ENCODE results near the gene CCR2. TPM values are rescaled to one million over a fixed set of nuclear protein-coding genes. Genes with fewer than 3 reads are reported as not detected.

The CCR2 gene
- total RNA-seq (2022; extraction: Qiagen RNA extraction) = not detected in 5 replicates

GRCh38 chr3:46353647-46354410 is at the start of gene CCR2:
Gene CCR2 (plus strand): TSS chr3:46354111. CDS start chr3:46357528, 3,417 bp downstream.

GRCh38 chr3:46370839-46371518 is 17.1 kb downstream of the CCR2 start, which contains the start of gene CCR5:
Gene CCR5 (plus strand): TSS chr3:46370946. CDS start chr3:46372903, 1,957 bp downstream.

GRCh38 chr3:46406788-46407611 is 53.1 kb downstream of the CCR2 start, which contains the start of the genes CCR5AS and CCRL2:
Gene CCR5AS (minus strand): TSS chr3:46407066.
Gene CCRL2 (plus strand): TSS chr3:46407259. CDS start chr3:46408080, 821 bp downstream.

Other genes with a start within 250 kb of the CCR2 start
- gene CCR1, start 145.8 kb upstream of the CCR2 start, total RNA-seq (2022; extraction: Qiagen RNA extraction) = not detected in 5 replicates
- not detected in 5 replicates for gene CCR3, start 111.7 kb upstream of the CCR2 start, total RNA-seq (2022; extraction: Qiagen RNA extraction)
- not detected in 5 replicates for gene CCR5, start 16.8 kb downstream of the CCR2 start, total RNA-seq (2022; extraction: Qiagen RNA extraction)
- gene CCRL2, start 53.1 kb downstream of the CCR2 start, total RNA-seq (2022; extraction: Qiagen RNA extraction) = 0.07 to 0.17 TPM (median 0.11 TPM) in 4 of 5 replicates, not detected in the other
- 0.06 TPM in 1 of 5 replicates, not detected in the others for gene LTF, start 110.8 kb downstream of the CCR2 start, total RNA-seq (2022; extraction: Qiagen RNA extraction)
- not detected in 5 replicates for gene RTP3, start 143.9 kb downstream of the CCR2 start, total RNA-seq (2022; extraction: Qiagen RNA extraction)
- not detected in 5 replicates for gene LRRC2, start 212.2 kb downstream of the CCR2 start, total RNA-seq (2022; extraction: Qiagen RNA extraction)